ENCODE data around the gene BEGAIN. TPM values are rescaled to one million over a fixed set of nuclear protein-coding genes. Genes with fewer than 3 reads are reported as not detected.

BEGAIN gene
- total and polyA plus RNA-seq, 9 donors, result 0.35 to 11.0 (median 4.6) TPM

GRCh38 chr14:100620255-100621100 lies 33.3 kb upstream of the BEGAIN start:
- intact Hi-C loops (cut with DNase I), result no loop called here
- Histone ChIP-seq H3K27me3 (no peaks in the 10 kb centered on the region), H3K4me3 (no peak overlapping the region), H3K9me3 (no peaks in the 10 kb centered on the region), H3K4me1 (ENCODE audit: insufficient read depth) (no peaks in the 10 kb centered on the region), H3K27ac (no peak overlapping the region), H3K36me3 (no peaks in the 10 kb centered on the region)
- TF ChIP-seq EP300 (IDR thresholded peaks at IDR 0.05) (no peak), POLR2A (IDR thresholded peaks at IDR 0.05) (no peak)
- TF ChIP-seq, protein P1, sequence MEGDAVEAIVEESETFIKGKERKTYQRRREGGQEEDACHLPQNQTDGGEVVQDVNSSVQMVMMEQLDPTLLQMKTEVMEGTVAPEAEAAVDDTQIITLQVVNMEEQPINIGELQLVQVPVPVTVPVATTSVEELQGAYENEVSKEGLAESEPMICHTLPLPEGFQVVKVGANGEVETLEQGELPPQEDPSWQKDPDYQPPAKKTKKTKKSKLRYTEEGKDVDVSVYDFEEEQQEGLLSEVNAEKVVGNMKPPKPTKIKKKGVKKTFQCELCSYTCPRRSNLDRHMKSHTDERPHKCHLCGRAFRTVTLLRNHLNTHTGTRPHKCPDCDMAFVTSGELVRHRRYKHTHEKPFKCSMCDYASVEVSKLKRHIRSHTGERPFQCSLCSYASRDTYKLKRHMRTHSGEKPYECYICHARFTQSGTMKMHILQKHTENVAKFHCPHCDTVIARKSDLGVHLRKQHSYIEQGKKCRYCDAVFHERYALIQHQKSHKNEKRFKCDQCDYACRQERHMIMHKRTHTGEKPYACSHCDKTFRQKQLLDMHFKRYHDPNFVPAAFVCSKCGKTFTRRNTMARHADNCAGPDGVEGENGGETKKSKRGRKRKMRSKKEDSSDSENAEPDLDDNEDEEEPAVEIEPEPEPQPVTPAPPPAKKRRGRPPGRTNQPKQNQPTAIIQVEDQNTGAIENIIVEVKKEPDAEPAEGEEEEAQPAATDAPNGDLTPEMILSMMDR (IDR thresholded peaks at IDR 0.05), result no peak
- WGBS, 3 donors, result 77 to 83% (median 80%) methylated on average over 18 of the region's 18 CpGs
- DNase-seq, result peak in 1 of 5 donors; percentile 9

- 92 to 96% (median 95%) methylated on average over 10 of the region's 10 CpGs for WGBS, 3 donors
- intact Hi-C loops (cut with DNase I), result no loop called here
Observed at GRCh38 chr14:100619396-100620254, 32.4 kb upstream of the BEGAIN start.

DNA sequence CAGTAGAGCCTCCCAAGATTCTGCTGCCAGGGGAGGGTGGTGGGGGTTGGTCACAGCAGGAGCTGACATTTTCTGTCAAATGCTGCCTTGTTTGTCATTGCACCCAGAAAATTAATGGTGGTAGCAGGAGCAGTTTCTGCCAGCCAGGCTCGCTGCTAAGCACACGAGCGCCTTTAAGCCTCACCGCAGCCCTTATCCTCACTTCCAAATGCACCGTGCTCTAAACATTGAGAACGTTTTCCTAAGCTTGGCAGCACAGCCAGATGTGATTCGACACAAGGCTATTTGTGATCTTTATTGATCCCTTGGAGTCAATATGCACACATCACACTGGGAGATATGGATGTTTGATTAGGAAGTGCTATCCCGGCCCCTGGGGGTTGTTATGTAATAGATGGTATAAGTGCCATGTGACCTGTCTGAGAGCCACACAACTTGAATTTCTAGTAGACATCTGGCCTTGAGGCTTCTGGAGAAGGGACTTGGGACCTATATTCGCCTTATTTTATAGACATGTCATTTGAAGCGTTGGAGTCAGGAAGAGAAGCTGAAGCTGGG lies 31.6 kb upstream of the BEGAIN start:
- TF ChIP-seq, protein P1 (IDR thresholded peaks at IDR 0.05), result no peak
- TF ChIP-seq POLR2A (IDR thresholded peaks at IDR 0.05), result no peak
- no peak for TF ChIP-seq EP300 (IDR thresholded peaks at IDR 0.05)
- Histone ChIP-seq H3K4me1 (ENCODE audit: insufficient read depth) (no peaks in the 10 kb centered on the region), H3K27me3 (no peaks in the 10 kb centered on the region), H3K4me3 (no peak overlapping the region), H3K36me3 (no peaks in the 10 kb centered on the region), H3K27ac (no peak overlapping the region), H3K9me3 (no peaks in the 10 kb centered on the region)
- intact Hi-C loops (cut with DNase I), result no loop called here
- 81 to 89% (median 86%) methylated on average over 10 of the region's 10 CpGs for WGBS, 3 donors
- no peak for DNase-seq

More at GRCh38 chr14:100619396-100620254, 32.4 kb upstream of the BEGAIN start:
- DNase-seq, result peak in 1 of 5 donors; percentile 6
- no peaks in the 10 kb centered on the region for H3K27me3 ChIP-seq
- no peaks in the 10 kb centered on the region for H3K9me3 ChIP-seq
- no peak for TF ChIP-seq EP300 (IDR thresholded peaks at IDR 0.05)
- TF ChIP-seq POLR2A (IDR thresholded peaks at IDR 0.05), result no peak
- TF ChIP-seq, protein P1 (IDR thresholded peaks at IDR 0.05), result no peak
- no peaks in the 10 kb centered on the region for H3K4me1 ChIP-seq (ENCODE audit: insufficient read depth)
- H3K27ac ChIP-seq, result no peak overlapping the region
- no peak overlapping the region for H3K4me3 ChIP-seq
- H3K36me3 ChIP-seq, result no peaks in the 10 kb centered on the region

GRCh38 chr14:100618318-100618693 lies 31.1 kb upstream of the BEGAIN start:
- H3K4me1 ChIP-seq (ENCODE audit: insufficient read depth), result no peaks in the 10 kb centered on the region
- no peaks in the 10 kb centered on the region for H3K9me3 ChIP-seq
- 46 to 51% (median 47%) methylated on average over 9 of the region's 9 CpGs for WGBS, 3 donors
- H3K27me3 ChIP-seq, result no peaks in the 10 kb centered on the region
- no peak for TF ChIP-seq EP300 (IDR thresholded peaks at IDR 0.05)
- TF ChIP-seq, protein P1 (IDR thresholded peaks at IDR 0.05), result no peak
- TF ChIP-seq POLR2A (IDR thresholded peaks at IDR 0.05), result no peak
- H3K27ac ChIP-seq, result no peak overlapping the region
- DNase-seq, result peak in 2 of 5 donors; percentile 8 to 28
- no peak overlapping the region for H3K4me3 ChIP-seq
- intact Hi-C loops (cut with DNase I), result no loop called here
- no peaks in the 10 kb centered on the region for H3K36me3 ChIP-seq

Measured in ovary (tissue), 9 donors.